GM21360 (cell line): ENCODE results near the gene IL17RA.
"Not testable (repeated sequence)": the region's sequence is repeated elsewhere in the genome, so short reads cannot be mapped to it uniquely, and the experiment has no call there.

Experiments
- ATAC-seq: cut with Tn5 transposase; IDR thresholded peaks from one replicate; pipeline ENCODE4 v1.9.1; 2021; ENCODE audit warnings: mild to moderate bottlenecking, moderate library complexity; ENCODE audit not compliant: unreplicated experiment

The IL17RA gene

DNA sequence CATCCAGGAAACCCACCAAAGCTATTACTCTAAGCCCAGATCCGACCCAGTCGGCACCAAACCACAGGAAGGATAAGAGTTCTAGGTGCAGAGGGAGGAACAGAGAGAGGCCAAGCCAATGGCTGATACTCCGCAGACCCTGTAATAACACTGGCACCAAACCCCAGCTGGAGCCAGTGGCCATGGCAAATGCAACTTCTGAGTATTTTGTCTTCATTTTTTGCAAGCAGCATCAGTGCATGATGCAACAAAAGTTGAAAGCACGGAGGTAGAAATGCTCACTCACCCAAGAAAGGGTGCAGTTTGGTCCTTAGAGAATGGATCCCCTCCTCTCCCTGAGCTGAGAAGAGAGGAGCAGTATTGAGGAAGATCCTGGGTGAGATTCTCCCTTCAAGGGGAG lies 33.5 kb downstream of the IL17RA start:
- ATAC-seq, result no peak

DNA sequence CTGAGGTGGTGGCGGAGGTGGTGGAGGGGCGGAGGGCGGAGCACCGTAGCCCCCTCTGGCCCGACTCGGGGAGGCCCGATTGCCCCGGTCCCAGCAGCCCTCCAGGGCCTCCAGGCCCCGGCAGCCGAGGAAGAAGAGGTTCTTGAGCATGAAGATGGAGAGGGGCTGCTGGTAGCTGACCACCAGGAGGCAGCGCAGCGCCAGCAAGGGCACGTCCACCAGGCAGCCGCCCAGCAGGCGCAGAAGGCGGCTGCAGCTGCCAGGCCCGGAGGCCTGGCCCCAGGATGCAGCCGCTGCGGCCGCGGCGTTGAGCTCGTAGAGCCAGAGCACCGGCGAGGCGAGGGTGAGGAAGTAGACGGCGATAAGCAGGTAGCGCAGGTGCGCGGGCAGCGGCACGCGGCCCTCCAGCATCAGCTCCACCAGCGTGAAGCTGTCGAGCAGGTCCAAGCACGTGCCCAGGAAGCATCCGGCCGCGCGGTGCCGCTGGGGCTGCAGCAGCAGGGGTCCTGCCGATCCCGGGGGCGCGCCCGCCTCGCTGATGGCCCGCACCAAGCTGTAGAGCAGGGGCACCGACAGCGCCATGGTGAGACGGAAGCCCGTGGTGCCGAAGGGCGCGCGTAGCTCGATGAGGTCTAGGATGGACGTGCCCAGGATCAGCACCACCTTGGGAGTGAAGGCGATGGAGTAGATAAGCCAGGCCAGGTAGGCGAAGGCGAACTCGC lies 34.8 kb downstream of the IL17RA start:
- no peak for ATAC-seq

DNA sequence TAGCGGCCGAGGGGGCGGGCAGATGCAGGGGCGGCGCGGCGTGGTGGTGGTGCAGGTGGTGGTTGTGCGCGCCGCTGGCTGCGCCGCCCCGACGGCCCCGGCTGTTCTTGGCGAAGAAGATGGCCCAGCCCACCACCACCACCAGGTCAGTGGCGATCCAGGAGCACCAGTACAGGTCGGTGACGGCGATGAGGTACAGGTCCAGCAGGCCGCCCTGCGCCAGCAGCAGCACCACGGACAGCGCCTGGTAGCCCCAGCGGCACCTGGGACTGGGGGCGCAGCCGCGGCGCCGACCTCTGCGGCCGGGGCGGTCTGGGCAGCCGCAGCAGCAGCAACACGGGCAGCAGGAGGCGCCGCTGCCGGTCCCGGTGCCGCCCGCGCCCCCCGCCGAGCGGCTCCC lies 35.5 kb downstream of the IL17RA start:
- ATAC-seq, result no peak

DNA sequence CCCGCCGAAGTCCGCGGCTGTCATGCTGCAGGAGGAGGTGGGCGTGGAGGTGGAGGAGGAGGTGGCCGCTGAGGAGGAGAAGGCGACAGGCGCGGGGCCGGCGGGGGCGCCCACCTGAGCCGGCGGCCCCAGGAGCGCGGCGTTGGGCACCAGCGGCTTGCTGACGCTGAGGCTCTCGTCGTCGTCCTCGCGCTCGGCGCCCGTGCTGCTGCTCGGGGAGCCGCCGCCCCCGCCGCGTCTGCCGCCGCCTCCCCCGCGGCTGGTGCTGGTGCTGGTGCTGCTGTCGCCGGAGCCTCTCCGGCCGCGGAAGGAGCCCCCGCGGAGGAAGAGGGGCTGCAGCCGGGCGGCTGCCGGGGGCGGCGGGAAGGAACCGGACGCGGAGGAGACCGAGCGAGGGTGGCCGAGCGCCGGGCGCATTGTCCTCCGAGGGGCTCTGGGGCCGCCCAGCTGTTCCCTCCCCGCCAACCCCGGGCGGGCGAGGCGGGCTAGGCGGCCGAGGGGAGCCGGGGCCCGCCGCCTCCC lies 36.0 kb downstream of the IL17RA start:
- no peak for ATAC-seq

DNA sequence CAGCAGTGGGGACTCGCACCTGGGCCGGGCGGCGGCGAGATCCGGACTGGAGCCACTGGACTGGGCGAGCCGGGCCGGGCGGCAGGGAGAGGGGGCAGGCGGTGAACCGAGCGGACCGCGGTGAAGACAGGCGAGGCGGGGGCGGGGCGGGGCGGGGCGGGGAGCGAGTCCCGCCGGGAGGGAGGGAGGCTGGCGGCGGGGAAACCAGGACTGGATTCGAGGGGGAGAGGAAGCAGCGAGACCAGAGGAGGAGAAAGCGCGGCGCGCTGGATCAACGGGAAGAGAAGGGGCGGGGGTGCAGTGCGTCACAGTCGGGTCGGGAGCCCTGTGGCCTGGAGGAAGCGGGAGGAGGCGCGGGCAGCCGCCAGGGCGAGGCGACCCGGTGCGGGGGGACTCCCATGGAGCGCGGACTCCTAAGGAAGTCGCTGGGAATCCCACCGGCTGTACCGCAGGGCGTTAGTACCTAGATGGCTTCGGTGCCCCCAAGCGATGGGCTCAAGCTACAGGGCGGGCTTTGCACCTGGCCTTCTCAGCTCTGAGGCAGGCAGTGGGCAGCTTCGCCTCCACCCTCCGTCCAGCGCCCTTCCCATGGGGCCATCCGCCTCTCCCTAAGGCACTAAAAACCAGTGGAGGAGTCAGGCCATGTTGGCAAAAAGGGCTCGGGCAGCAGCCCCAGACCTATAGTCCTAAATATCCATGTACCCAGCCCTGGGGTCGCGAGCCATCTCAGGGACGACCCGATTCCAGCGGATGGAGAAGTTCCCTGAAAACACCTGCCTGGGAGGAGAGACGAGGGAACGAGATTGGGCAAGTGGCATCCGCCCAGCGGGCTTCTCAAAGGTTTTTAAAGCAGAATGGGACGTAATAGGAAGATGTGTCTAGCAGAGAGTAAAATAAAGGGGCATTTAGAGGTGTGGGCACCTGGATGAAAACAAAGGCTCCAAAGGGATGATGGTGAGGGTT lies 36.7 kb downstream of the IL17RA start, which contains the start of gene TMEM121B:
Gene TMEM121B (minus strand): TSS at position 128 of the 963 bp plus-strand sequence. CDS start 233 bp downstream, outside the sequence.
- no peak for ATAC-seq

DNA sequence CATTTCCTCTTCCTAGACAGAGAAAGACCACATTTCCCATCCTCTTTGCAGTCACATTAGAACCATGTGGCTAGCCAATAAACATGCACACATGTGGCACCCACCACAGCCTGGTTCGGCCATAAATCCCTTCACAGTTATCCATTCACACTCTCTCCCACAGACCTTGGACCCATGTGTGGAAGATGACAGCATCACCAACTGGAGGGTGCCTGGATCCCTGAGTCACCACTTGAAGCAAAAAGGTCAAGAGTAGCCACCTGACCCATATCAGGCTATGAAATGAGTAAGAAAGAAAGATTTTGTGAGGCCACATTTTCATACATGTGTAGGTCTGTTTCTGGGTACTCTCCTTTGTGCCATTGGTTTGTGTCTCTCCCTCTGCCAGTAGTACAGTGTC lies 45.4 kb downstream of the IL17RA start:
- ATAC-seq, result no peak

DNA sequence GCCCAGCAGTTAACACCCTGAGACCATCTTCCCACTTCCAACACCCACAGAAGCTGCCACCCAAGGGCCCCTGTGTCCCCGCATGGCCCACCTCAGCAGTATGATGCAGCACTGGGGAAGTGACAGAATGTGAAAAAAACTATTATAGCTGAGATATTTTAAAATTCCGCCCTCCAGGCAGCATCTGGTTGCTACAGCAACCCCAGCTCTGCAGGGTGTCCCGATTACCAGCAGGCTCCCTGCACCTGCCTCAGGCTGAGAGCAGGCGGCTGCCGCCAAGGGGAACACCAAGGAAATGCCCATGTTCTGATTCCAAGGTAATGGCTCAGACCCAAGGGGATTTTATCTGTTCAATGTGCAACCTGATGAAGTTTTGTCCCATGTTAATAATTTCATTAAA lies 46.9 kb downstream of the IL17RA start:
- no peak for ATAC-seq

DNA sequence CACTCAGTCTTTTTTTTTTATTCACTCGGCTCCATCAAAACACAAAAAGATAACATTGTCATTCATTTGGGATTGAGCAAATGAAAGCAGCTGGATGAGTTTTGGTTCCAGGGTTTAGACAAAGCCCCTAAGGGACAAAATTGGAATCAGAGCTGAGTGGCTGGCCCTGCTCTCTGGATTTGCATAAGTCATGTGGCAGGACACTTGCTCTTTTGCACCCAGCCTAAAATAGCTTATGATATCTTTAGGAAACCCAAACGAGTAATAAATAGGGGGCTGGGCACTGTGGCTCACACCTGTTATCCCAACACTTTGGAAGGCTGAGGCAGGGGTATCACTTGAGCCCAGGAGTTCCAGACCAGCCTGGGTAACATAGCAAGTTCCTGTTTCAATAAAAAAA lies 47.3 kb downstream of the IL17RA start:
- ATAC-seq, result no peak

DNA sequence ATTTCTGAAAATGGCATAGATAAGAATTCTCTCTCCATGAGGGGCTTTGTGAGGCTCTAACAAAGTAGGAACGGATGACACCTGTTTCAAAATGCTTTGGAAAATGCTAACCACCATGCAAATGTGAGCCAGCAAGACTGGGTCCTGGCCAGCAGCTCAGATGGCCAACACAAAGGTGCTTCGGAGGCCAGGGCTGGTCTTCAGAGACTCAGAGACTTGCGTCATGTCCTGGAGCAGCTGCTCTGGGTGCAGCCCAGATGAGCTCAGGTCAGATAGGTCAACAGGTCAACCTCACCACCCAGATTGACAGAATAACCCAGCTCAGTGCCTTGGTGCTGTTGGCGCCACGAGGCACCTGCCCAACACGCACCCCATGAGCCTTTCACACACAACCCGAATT lies 48.3 kb downstream of the IL17RA start:
- no peak for ATAC-seq

DNA sequence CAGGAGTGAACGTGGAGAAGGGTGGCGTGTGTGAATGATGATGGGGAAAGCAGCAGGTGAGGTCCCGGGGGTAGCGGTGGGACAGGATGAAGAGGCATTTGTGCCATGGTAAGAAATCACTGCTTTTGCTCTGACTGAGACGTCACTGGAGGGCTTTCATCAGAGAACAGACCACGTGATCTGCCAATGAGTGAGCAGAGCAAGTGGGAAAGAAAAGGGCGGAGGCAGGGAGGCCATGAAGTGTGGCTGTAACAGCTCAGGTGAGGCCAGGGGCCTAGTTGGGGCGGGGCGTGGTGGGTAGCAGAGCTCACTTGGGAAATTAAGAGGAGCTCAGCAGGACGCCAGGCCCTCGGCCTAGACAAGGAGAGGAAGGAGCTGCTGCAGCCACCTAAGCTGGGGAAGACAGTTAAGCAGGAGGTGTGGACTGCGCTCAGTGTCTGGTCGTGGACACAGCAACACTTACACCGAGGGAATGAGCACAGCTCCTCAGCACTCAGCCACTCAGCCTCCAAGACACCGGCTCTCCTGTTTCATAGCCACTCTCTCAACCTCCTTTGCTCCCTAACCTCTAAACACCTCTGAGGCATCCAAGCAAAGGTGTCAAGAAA lies 50.5 kb downstream of the IL17RA start:
- ATAC-seq, result no peak

DNA sequence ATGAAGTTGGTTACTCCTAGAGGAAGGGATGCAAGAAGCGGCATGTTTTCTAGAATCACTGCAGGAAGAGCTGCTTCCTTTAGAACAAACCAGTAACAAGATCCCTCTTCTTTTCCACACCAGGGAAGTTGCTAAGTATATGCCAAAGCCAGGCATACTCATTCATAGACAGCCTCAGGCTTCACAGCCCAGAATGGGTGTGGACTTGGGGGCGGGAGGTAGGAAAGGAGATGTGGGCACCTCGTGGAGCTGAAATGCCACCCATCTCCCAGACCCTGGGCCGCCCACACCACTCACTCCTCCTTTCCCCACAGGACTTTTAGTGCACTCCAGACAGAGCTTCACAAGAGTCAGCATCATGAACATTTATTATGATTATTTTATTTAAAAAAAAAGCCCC lies 52.4 kb downstream of the IL17RA start:
- no peak for ATAC-seq

DNA sequence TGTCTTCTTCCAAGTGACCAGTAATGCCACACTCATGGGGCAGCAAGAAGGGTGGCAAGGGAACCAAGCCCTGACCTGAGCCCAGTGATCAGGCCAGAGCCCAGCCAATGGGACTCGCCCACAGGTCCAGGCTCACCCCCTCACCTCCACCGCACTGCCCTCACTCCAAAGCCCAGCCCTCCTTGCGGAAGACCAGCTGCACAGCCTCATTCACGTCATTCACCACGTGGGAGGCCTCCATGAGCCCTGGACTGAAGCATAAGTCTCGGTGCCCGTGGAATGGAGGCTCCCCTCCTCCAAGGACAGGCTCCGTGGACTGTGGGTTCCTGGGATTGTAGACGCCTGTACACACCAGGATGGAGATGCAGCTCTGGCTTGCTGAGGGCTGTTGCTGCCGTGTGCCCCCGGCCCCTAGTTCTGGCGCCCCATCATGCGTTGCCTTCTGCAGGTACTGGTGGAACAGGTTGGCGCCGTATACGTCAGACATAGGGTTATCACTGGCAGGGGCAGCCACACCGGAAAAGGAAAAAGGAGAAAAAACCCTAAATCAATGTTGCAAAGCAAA lies 53.1 kb downstream of the IL17RA start:
- no peak for ATAC-seq

DNA sequence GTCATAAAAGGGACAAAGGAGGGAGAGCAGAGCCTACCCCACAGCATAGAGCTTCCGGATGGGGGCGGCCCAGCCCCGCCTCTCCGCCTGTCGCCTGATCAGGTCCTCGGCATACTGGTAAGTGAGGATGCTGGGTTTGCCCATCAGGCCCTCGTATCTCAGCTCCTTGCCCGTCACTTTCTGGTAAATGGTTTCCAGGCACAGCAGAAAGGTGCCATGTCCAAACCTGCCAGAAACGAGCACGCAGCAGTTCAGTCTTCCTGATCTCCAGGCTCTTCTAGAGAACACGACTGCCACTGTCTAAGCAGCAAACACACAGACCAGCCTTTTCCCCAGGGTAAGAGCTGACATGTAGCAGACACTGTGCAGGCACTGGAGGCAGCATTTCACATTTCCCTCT lies 53.7 kb downstream of the IL17RA start:
- ATAC-seq, result no peak

DNA sequence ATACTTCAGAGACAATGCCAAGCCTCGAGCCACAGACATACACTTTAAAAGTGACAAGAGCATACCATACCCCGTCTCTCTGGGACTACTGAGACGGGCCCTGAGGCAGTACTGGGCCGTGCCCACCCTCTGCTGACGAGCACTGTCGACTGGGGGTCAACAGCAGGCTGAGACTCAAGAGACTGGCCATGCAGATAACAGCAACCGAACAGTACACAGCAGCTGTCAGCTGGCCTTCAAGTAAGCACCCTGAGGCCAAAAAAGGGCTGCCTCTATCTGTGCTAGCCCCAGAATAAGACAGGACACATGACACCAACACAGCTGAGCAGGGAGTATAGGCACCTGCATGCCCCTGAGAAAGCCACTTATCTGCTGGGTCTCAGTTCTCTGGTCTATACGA lies 55.2 kb downstream of the IL17RA start:
- ATAC-seq, result no peak

DNA sequence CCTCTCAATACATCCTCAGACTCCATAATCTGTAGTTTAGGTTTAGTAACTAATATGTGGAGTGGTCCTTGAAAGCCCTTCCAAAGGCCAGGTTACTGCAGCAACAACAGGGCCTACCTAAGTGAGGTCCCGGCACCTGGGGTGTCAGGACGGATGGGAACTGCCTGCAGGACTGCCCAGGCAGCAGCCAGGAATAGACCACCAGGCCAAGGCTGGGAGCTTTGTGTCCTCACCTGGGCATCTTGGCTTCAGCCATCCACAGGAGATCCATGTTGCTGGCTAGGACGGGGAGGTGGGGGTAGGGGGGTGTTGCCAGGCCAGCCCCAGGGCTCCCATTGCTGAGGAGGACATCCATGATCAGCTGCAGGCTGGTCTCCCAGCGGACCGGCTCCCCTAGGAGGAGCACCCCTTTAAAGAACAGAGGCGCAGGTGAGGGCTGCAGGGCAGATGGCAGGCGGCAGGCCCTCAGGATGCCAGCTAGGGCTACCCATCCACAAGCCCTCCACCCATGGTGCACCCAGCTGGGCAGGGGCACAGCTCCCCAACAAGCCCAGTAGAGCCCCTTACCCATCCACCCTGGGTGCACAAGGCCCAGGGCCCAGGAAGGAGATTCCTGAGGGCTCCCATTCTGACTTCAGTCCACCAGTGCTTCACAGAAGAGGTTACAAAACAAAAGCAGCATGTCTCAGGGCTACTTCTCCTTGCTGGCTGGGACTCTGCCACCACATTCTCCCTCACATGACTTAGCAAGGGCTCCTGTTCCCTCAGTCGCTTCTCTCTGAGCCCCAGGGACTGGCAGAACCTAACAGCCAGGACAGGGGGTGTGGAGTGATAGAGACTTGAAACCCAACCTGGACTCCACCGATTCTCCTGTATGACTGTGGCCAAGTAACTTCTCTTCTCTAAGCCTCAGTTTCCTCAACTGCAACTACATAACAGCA lies 56.3 kb downstream of the IL17RA start:
- no peak for ATAC-seq

DNA sequence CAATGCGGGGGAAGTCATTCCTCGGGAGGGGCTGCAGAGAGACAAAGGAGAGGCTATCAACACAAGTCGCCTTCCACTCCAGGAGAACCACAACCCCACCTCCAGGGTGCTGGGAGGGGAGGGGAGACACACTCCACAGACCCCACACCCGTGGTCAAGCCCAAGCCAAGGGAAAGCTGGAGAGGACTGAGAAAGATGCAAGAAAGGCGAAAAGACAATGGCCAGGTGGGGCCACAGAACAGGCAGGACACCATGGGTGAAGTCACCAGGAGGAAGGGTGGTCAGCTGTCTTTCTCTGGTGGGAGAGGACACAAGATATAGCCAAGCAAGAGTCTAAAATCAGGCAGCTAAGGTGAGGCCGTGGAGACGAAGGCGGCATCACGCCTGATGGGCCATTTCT lies 58.3 kb downstream of the IL17RA start:
- no peak for ATAC-seq

DNA sequence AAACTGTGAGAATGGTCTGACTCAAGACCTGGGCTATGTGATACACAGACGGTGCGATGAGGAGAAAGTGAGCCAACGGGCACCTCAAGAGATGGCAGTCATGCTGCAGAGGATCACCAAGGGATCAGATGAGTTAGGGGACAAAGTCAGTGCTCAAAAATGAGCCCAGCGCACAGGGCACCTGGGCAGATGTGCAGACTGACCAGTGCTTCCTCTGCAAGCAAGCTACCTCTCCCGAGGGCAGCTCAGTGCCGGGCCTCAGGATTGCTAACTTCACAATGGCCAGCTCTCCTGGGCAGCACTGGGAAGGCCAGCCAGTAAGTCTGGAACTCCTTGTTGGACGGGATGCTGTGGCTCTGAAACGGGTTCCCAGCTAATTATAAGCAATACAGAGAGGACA lies 59.0 kb downstream of the IL17RA start:
- ATAC-seq, result no peak

DNA sequence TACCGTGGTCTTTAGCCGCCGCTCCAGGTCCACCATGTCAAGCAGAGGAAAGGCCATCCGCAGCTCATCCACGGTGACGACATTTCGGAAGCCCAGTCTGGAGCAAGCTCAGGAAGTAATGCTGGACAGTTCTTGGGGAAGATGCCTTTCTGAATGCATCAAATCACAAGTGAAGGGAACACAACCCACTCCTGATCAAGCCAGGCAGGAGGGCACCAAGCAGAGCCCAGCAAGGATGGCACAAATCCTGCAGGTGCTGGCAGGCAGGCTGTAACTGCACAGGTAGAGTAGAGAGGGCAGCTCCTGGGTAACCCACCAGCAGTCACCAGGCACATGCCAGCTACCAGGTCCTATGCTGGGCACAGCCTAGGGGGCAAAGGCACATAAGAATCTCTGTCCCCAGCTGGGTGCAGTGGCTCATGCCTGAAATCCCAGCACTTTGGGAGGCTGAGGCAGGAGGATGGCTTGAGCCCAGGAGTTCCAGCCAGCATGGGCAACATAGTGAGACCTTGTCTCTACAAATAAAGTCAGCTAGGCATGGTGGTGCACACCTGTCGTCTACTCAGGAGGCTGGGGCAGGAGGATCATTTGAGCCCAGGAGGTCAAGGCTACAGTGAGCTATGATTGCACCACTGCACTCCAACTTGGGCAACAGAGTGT lies 60.4 kb downstream of the IL17RA start:
- ATAC-seq, result no peak

DNA sequence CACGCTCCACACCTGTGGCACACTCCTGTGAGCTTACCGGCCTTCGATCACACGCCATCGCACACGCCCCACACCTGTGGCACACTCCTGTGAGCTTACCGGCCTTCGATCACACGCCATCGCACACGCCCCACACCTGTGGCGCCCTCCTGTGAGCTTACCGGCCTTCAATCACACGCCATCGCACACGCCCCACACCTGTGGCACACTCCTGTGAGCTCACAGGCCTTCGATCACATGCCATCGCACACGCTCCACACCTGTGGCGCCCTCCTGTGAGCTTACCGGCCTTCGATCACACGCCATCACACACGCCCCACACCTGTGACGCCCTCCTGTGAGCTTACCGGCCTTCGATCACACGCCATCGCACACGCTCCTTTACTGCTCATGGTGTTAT lies 62.7 kb downstream of the IL17RA start:
- not testable (repeated sequence) for ATAC-seq
